ENCODE results near the gene FIGLA.

The FIGLA gene

GRCh38 chr2:70823249-70823648 is 32.8 kb upstream of the FIGLA start:
- TF ChIP-seq, protein P1, sequence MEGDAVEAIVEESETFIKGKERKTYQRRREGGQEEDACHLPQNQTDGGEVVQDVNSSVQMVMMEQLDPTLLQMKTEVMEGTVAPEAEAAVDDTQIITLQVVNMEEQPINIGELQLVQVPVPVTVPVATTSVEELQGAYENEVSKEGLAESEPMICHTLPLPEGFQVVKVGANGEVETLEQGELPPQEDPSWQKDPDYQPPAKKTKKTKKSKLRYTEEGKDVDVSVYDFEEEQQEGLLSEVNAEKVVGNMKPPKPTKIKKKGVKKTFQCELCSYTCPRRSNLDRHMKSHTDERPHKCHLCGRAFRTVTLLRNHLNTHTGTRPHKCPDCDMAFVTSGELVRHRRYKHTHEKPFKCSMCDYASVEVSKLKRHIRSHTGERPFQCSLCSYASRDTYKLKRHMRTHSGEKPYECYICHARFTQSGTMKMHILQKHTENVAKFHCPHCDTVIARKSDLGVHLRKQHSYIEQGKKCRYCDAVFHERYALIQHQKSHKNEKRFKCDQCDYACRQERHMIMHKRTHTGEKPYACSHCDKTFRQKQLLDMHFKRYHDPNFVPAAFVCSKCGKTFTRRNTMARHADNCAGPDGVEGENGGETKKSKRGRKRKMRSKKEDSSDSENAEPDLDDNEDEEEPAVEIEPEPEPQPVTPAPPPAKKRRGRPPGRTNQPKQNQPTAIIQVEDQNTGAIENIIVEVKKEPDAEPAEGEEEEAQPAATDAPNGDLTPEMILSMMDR (IDR thresholded peaks at IDR 0.05), result no peak

DNA sequence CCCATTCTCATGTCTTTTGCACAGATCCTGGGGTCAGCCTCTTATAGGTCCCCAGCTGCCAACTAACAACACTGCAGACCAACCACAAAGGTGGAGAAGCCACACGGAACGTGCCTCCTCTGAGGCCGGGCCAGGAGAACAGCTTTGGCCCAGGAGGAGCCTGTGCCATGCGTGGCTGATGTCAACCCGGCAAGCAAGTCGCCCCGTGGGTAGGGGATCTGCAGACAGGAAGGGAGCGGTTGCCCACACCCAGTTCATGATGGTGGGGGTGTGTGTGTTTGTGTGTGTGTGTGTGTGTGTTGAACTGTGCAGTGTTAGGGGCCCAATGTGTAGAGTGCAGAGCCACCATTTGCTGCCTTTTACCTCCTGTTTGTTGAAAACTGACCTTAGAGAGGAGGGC is 32.4 kb upstream of the FIGLA start:
- TF ChIP-seq, protein P1 (IDR thresholded peaks at IDR 0.05), result no peak

GRCh38 chr2:70820499-70820898 is 30.1 kb upstream of the FIGLA start, which contains the start of gene CLEC4F:
CLEC4F (minus strand) TSS chr2:70820599; CDS start chr2:70820523, 76 bp downstream.
- TF ChIP-seq, protein P1 (IDR thresholded peaks at IDR 0.05), result no peak

DNA sequence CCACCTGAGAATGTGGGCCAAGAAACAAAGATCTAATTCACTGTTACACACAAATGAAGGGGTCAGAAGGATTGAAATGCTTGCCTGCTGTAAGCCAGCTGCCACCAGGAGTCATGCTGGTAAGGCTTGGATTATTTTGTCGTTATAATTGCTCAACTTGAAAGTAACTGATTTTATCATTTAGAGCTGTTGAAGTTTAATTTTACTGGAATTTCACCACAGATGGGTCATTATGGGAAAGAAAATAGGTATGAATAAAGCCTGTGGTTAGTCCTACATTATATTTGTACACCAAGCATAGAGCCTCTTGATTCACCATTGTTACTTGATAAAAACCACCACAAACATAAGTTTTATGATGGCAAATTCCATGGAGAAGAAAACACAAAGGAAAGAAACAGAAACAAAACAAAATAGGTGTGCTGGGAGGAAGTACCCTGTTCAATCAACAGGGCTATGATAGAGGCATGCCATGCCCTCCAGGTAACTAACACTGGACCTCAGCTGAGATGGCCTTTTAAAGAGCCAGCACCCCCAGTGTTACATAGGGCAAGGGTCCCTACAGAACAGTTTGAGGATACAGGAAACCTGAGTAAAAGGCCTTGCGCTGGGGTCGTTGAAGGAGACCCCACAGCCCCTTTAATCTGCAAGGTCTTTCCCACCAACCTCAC is 27.0 kb upstream of the FIGLA start:
- TF ChIP-seq, protein P1 (IDR thresholded peaks at IDR 0.05), result no peak

GRCh38 chr2:70816726-70817125 is 26.3 kb upstream of the FIGLA start:
- TF ChIP-seq, protein P1 (IDR thresholded peaks at IDR 0.05), result no peak

DNA sequence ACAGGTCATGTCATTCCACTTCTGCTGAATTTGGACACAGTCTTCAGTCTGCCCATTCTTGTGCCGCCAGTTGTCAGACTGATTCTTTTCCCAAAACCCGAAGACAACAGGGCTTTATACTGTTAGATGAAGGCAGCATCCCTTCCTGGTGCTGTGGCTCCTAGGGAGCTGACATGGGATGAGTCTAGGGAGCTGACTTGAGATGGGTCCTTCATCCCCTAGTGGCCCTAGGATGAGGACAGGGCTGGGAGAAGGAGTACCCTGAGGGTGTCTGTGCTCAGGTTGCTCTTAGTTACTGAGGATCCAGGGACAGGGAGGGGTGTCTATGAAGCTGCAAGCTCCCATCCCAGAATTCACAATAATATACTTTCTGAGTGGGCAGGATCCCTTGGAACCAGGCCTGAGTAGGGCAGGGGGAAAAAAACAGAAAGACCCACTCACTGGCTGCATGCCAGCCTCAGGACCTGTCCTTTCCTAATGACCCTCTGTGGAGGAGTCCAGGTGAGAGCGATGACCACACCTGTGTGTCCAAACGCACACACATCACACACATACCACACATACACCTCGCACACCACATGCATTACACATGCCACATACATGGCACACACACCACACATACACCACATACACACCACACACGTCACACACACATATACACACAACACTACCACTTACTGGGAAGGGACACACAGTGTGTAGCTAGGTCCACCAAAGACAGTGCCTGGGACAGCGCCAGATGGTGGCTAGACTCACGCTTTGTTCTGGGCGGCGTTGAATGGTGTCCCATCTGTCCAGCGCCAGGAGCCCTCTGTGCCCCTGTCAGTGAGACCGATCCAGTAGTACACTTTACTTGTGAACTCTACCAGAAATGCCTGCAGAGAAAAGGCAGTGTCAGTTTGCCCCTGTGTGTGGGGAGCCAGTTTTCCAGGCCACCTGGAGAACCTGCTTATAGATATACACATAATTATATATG is 18.8 kb upstream of the FIGLA start:
- TF ChIP-seq, protein P1 (IDR thresholded peaks at IDR 0.05), result no peak

GRCh38 chr2:70807828-70808118 is 17.3 kb upstream of the FIGLA start:
- TF ChIP-seq, protein P1 (IDR thresholded peaks at IDR 0.05), result no peak
